Fibroblast of skin of left biceps (primary cell): ENCODE measurements around the gene ST7.

Experiments used
- DNase-seq, 2 experiments: peaks; one replicate each; pipeline ENCODE4 v3.0.0-alpha.2; 2013; ENCODE audit warnings: low read depth in 2 of 2

Gene ST7

DNA sequence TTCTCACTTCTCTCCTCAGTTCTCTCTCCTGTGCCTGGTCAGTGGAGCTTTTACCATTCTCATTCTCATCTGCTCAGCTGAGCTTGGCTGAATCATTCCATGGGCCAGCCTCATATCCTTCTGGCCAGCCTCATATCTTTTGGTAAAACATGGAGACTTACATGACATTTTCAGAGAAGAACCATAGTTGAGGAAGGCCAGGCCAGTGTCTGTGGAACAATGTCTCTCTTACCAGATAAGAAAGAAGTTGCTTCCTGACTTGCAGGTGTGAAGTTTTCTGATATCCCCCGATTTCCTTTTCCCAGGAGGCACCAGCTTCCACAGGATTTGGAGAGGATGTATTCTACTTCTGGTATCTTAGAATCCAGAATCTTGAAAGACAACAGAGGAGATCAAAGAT is 24.7 kb downstream of the ST7 start:
- DNase-seq = no peak

DNA sequence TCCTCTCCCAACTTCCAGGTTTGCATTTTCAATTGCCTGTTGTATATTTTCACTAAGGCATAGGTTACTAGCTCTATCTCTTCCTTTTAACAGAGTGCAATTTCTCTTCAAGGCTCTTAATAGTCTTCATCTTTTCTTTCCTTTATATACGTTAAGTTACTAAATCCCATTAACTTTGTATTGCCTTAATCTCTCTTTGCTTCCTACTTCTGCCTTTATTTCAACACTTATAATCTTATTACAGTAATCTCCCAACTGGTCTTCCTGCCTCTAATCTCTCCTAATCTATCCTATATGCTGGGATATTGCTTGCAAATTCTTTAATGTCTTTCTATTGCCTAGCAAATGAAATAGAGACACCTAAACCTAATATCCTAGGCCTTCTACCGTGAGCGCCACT is 26.1 kb downstream of the ST7 start:
- DNase-seq = no peak

DNA sequence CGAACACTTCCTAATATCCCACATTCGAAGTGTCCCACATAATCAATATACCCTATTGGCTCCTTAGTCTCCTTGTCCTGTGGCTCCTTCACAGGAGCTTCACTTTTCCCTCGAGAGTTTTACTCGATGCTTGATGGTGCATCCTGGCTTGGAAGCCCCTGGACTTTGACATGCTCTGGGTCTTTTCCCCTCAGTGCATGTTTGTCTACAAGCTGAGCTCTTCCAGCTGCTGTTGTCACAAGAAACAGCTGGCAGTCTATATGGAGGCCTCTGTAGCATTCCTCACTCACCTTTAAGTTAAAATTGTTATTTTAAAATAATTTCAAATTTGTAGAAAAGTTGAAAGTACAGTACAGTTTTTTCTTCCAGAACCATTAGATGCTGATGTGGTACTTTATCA is 27.1 kb downstream of the ST7 start:
- DNase-seq = no peak

DNA sequence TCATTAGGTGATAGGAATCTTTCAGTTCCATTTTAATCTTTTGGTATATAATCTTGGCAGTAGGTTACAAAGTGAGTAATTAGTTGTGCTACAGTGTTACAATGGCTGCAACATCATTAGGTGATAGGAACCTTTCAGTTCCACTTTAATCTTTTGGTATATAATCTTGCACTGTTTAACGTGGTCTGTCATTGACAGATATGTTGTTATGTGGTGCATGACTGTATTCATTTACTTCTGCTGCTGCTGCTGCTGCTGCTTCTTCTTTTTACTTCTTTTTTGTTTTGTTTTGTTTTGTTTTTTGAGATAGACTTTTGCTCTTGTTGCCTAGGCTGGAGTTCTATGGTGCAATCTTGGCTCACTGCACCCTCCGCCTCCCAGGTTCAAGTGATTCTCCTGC is 28.6 kb downstream of the ST7 start:
- no peak for DNase-seq

DNA sequence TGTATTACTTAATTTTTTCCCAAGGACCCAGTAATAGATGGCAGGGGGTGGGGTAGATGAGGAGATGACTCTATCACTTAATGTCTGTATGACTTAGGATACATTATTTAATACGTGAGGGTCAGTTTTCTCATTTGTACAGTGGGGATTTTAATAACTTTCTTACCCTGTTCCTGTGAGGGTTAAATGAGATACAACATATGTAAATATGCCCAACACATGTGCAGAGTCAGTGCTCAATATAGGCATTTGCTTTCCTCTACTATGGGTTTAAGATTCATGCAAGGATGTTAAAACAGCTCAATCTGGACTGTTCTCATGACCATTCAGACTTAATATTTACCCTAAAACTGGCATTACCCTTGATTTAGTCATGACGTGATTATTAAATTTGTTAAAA is 31.2 kb downstream of the ST7 start:
- no peak for DNase-seq

DNA sequence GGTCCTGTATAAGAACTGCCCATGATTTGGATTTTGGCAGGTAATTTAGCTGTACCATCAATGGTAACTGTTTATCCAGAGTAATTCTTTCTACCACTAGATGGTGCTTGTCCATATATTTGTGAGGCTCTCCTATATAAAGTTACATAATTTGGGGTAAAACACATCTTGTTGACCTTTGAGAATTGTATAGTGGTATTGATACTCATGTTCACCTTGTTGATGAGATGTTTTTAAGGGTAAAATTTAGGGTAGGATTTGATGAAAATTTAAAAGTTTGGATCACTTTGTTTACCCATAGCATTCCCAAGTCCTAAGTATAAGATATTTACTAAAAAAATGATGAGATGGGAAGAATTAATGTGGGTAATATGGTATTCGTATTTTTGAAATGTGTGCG is 31.6 kb downstream of the ST7 start:
- DNase-seq = no peak

DNA sequence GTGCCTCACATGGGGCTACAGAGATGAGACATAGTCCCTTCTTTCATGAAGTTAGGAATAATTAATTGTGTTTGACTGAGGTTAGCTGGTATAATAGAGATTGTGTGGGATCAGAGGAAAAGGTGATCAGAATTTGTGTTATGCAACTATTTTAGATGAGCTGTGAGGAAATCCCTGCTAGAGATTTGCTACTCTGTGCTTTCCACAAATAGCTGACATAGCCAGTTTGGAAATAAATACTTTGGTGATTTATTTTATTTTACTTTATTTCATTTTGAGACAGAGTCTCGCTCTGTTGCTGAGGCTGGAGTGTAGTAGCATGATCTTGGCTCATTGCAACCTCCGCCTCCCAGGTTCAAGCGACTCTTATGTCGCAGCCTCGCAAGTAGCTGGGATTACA is 32.3 kb downstream of the ST7 start:
- no peak for DNase-seq

DNA sequence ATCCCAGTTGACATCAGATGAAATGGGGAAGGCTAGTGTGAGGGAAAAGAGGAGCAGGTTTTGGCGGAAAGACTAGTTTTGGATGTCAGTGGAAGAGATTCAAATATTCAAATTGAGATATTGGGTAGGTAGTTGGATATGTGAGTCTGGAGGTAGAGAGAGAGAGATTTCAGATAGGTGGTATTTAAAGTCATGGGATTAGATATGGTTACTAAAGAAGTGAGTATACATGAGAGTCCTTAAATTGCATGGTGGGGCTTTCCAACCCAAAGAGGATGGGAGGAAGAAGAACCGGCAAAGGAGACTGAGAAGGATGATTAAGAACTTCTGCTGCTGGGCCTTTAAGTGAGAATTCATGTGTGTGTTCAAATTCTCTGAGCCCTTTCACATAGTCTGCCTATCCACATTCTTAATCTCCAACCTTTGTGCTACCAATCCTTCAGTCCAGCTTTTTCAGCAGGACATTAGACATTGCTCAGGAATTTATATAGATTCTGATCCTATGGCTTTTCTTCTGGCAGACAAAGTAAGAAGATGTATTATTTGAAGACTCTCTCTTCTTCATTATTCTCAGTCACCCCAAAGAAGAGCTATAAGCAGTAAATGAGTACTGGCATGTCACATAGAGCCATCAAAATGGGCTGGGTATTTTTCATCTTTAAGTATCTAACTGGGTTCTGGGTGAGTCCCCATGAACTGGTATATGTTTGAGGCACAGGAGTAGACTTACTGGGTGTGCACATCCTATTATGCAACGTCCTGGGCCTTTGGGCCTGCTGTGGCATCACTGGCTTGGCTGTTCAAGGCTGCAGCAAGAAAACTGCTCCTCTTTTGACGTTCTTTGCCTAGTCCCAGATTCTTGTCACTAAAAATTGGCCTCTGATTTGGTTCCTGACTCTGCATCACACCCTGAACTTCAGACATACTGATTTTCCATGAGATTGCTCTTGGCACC is 33.6 kb downstream of the ST7 start:
- DNase-seq = no peak

DNA sequence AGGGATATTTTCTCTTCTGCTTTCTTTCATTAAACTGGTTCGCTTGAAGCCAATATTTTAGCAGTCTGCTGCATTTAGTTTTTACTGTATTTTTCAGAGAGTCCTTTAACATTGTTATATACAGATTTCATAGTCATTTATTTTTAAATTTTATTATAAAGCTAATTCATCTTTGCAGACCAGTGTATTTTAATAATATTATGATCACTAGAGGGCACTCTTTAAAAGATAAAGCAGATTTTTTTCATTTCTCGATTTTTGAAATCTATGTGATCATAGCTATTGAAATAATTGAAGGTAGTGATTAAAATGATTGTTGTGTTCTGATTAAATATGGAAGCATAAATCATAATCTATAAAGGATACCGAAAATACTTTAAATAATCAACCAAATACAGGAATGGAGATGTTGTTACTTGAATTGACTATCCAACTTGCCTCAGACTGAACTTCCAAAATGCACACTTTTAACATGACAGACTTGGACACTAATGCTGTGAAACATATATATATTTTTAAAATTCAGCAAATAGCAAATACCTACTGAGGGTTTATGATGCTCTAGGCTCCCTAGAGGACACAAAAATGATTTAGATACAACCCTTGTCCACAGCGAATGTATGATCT is 35.2 kb downstream of the ST7 start:
- no peak for DNase-seq

DNA sequence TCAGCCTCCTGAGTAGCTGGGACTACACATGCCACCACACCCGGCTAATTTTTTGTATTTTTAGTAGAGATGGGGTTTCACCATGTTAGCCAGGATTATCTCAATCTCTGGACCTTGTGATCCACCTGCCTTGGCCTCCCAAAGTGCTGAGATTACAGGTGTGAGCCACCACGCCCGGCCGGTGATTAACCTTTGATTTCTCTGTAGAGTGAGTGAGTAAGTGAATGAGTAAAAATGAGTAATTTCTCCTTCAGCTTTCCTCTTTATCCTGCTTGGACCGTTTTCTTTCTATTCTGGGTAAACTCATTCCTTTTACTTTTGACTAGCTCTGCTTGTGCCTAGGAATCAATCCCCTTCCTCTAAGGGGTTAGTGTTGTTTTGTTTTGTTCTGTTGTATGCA is 36.8 kb downstream of the ST7 start:
- no peak for DNase-seq

DNA sequence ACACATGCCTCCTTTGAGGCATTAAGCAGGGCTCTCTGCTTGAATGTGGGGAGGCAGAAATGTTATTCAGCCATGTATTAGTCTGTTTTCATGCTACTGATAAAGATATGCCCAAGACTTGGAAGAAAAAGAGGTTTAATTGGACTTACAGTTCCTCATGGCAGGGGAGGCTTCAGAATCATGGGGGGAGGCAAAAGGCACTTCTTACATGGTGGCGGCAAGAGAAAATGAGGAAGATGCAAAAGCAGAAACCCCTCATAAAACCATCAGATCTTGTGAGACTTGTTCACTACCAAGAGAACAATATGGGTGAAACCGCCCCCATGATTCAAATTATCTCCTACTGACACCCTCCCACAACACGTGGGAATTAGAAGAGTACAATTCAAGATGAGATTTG is 37.9 kb downstream of the ST7 start:
- no peak for DNase-seq

DNA sequence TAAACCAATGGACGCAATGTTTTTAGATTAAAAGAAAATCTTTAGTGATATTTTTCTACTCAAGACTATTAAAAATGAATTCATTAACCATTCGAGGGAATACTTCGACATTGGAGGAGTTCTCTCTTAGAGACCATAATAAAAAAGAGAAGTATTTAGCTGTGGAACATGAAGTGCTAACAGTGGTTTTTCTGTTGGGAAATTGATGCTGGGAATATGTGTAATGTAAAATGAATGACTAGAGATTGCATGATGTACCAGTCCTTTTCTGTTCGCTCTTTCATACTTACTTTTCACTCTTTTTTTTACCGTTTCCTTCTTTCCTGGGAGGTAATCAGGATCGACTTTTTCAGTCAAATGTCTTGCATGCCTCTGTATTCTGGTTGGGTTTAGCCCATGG is 41.3 kb downstream of the ST7 start:
- DNase-seq = no peak

DNA sequence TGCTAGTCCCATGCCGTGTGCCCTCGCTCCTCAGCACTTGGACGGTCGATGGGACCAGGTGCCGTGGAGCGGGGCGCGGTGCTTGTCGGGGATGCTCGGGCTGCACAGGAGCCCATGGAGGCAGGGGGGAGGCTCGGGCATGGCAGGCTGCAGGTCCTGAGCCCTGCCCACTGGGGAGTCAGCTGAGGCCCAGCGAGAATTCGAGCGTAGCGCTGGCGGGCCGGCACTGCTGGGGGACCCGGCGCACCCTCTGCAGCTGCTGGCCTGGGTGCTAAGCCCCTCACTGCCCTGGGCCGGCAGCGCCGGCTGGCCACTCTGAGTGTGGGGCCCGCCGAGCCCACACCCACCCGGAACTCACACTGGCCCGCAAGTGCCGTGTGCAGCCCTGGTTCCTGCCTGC is 44.7 kb downstream of the ST7 start:
- no peak for DNase-seq

DNA sequence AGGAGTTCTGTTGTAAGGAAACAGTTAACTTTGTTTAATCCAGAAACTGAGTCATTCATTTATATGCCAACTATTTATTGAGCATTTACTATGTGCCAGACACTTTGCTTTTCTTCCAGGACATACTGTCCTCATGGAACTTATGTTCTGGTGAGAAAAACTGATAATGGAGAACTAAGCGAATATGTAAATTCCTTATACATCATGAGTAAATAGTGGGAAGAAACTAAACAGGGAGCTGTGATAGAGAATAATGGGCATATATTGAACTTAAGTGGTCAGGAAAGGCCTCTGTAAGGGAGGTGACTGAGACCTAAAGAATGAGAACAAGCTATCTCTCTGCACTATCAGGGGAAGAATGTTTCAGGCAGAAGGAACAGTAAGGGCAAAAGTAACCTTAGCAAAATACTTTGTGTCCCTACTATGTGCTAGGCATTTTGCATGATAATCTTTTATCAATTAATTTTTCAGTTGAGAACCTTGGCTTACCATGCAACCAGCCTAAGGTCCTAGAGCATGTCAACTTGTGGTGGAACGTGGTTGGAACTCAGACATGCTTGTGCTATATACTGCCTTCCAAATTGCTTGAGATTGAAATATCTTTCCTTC is 45.4 kb downstream of the ST7 start:
- DNase-seq = no peak

DNA sequence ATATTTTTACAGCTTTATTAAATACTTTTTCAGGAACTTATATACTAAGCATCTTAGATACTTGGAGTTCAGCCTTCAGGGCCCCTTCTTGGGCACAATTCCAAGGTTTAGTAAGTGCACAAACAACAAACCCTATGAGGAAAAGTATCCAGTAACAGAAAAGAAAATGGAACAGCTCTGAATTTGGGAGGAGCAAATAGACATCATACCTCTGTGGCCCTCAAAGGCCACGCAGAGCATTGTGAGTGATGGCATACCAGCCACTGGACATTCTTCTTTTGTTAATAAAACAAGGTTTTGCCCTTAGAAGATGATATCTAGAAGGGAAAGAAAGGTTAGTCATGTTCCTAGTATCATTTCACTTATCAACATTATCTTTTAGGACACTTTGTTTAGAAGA is 46.0 kb downstream of the ST7 start:
- DNase-seq = no peak

DNA sequence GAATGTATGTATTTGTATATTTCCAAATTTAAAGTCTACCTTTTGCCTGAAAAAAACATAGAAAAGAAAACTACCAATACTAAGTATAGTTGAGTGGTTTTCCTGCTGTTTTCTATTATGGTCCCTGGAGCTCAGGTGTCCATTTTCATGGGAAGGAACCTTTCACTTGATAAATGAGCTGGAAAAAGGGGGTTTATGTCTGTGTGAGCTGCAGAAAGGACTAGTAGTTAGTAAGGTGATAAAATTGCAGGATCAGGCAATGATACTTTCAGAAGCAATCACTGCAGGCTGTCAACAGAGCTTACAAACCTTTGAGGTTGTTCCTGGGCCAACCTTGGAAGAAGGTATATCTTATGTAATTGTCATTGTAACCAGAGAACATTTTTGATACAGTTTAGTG is 48.0 kb downstream of the ST7 start:
- no peak for DNase-seq

DNA sequence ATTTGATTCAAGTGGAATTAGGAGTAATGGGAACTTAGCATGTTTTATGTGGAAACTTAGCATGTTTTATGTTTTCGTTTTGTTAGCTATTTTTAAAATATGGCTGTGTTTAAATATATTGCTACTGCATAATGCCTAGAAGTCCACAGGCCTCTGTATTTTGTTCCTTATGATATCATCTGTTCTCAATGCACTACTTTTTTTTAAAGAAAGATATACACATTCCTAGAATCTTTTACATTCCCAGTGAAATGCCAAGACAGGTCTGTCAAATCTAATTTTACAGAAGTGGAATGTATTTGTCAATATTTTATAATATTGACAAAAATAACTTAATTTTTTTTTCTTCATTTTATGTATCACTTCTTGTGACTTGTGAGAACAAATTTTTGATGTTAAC is 51.6 kb downstream of the ST7 start:
- no peak for DNase-seq

DNA sequence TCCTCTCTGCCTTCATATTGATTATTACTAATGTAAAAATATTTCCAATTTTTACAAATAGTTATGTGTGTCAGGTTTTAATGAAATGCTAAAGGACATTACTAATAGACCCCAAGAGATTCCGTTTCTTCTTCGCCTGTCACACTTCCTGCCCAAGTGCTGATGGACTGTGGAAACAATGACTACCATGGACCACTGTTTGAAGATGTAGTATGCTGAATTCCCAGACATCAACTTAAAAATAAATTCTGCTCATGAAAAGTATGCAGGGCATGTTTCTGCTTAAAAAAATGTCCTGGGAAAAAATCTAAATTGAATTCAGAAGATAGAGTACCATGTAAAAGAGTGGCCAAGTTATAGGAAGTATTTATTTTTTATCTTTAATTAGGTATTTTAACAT is 52.1 kb downstream of the ST7 start:
- no peak for DNase-seq

DNA sequence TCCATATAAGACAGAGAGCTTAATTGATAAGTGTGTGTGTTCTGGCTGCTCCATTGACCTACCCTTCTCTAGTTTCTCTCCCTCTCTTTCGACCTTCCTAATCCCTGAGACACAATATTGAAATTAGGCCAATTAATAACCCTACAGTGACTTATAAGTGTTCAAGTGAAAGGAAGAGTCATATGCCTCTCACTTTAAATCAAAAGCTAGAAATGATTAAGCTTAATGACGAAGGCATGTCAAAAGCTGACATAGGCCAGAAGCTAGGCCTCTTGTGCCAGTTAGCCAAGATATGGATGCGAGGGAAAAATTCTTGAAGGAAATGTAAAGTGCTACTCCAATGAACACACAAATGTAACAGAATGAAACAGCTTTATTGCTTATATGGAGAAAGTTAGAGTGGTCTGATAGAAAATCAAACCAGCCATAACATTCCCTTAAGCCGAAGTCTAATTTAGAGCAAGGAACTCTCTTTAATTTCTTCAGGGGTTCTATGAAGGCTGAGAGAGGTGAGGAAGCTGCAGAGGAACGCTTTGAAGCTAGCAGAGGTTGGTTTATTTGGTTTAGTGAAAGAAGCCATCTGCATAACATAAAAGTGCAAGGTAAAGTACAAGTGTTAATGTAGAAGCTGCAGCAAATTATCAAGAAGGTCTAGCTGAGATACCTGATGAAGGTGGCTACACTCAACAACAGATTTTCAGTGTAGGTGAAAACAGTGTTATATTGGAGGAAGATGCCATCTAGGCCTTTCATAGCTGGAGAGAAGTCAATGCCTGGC is 53.8 kb downstream of the ST7 start:
- no peak for DNase-seq

DNA sequence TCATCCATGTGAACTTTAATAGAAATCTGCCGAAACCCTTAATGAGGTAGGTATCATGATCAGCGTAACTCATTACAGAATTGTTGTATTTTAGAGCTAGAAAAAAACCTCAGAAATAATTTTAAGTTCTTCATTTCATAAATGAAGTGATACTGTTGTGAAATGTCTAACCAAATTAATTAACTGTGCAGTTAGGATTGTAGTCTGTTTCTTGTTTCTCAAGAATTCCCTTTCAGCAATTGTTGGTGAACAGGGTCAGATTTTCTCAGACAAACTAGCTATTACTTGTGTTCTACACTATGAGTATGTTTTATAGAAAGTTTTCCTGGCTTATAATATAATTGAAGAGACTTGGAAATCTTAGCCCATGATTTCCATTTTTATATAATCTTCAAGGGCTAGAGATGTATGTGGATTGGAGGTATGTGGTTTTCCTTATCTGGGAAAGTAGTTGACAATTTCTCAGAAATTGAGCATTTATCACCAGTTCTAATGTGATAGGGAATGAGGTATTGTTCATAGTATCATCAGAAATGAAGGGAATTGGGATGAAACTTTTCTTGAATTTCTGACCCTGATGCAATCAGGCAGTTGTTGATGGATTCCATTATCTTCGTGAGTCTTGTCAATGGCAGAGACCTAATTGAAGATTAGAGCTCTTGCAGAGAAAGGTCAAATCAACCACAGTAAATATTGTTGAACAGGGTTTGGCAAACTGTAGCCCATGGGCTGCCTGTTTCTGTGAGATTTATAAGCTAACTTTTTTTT is 55.0 kb downstream of the ST7 start:
- DNase-seq = no peak

DNA sequence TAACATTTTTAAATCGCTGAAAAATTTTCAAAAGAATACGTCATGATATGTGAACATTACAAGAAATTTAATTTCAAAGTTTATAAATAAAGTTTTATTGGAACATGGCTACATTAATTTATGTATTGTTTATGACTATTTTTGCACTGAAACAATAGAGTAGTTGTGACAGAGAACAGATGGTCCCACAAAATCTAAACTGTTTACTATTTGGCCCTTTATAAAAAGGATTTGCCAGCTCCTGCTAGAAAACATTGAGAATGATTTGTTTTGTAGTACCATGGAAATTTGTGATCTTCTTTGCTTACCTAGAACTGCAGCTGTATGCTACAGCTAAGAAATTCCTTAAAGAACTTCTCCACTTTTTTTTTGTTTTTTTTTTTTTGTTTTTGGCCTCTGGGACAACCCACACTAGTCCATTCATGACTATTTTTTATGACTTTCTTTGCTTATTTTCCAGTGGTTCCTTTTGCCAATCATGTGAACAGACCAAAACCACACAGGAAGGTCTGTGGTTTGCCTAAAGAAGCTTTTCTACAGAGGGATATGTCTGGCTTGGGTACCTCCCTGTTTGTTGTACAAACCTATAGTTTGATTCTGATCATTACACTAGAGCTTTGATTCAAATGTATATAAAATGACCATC is 55.7 kb downstream of the ST7 start:
- no peak for DNase-seq
